ENCODE measurements around the gene ETV5.

Gene ETV5

GRCh38 chr3:186097317-186097662 lies 11.6 kb downstream of the ETV5 start:
- no peak for DNase-seq (ENCODE audit: low read depth in 2 of 2, low spot score in 1 of 2)

GRCh38 chr3:186096290-186096689 lies 12.6 kb downstream of the ETV5 start:
- no peak for DNase-seq (ENCODE audit: low read depth in 2 of 2, low spot score in 1 of 2)

GRCh38 chr3:186095561-186096081 lies 13.3 kb downstream of the ETV5 start:
- no peak for DNase-seq (ENCODE audit: low read depth in 2 of 2, low spot score in 1 of 2)

GRCh38 chr3:186094696-186095425 lies 14.0 kb downstream of the ETV5 start:
- DNase-seq (ENCODE audit: low read depth in 2 of 2, low spot score in 1 of 2), result no peak

GRCh38 chr3:186094271-186094670 lies 14.6 kb downstream of the ETV5 start:
- no peak for DNase-seq (ENCODE audit: low read depth in 2 of 2, low spot score in 1 of 2)

DNA sequence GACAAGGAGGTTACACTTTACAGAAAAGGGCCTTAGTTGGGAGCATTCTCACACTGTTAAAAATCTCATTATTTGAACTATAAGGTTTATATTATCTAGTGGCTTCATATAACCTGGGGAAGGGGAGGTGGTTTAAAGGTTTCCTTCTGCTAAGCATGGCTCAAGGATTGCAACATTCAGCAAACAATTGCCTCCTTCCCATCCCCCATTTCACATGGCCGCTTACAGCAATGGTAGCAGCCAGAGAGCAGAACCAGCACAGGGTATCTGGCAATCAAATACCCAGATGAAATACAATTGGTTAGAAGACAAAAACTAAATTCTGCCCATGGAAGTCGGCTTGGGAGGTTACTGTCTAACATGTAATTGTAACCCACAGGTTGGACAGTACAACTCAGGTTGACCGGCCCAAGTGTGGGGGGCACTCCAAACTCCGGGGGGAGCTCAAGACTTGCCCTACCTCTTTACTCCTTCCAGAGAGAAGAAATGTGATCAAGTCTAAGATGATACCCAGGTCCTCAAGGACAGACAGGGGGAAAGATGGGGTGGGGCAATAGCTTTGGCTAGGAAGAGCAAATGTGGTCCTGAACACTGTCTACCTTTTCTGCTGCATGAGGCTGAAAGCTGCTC lies 15.5 kb downstream of the ETV5 start:
- no peak for DNase-seq (ENCODE audit: low read depth in 2 of 2, low spot score in 1 of 2)

DNA sequence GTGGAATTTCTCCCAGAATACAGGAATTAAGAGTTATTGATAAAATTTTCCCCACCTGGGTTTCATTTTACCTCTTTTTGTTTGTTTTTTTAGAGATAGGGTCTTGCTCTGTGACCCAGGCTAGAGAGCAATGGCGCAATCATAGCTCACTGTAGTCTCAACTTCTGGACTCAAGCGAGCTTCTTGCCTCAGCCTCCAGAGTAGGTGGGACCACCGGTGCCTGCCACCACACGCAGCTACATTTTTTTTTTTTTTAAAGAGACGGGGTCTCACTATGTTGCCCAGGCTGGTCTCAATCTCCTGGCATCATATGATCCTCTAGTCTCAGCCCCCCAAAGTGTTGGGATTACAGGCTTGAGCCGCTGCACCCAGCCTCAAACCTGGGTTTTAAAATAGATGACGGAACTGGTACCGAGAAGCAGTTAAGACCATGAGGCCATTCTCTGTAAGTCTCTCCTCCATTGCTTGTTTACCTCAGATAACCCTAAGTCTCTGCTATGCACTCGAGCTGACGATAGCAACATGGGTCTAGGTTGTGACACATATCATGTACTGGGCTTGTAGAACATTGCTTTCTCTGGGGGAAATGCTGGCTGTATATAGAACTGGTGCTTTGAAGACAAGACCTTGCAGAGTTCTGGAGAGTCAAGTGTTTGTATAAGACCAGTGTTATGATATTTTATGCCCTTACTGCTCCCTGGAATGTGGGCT lies 16.4 kb downstream of the ETV5 start:
- no peak for DNase-seq (ENCODE audit: low read depth in 2 of 2, low spot score in 1 of 2)

- no peak for DNase-seq (ENCODE audit: low read depth in 2 of 2, low spot score in 1 of 2)
Observed at GRCh38 chr3:186090901-186091300, 18.0 kb downstream of the ETV5 start.

DNA sequence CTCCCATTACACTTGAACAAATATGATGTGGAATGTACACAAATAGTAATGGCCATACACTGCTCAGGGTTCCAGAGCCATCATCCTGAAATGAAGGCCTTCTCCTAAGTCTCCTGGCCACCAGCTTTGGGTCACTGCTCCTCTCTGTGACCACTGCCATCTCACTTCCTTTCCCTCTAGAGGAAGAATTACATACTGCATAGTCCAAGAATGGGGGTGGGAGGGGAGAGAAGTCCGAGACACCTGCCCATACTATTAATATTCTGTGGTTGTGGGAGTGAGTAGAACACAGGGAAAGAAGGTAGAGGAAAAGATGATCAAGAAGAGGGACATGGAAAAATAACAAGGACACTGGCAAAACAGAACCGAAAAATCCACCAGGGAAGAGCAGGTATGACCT lies 20.6 kb downstream of the ETV5 start:
- no peak for DNase-seq (ENCODE audit: low read depth in 2 of 2, low spot score in 1 of 2)

- DNase-seq (ENCODE audit: low read depth in 2 of 2, low spot score in 1 of 2), result no peak
Observed at GRCh38 chr3:186084264-186084663, 24.6 kb downstream of the ETV5 start.

DNA sequence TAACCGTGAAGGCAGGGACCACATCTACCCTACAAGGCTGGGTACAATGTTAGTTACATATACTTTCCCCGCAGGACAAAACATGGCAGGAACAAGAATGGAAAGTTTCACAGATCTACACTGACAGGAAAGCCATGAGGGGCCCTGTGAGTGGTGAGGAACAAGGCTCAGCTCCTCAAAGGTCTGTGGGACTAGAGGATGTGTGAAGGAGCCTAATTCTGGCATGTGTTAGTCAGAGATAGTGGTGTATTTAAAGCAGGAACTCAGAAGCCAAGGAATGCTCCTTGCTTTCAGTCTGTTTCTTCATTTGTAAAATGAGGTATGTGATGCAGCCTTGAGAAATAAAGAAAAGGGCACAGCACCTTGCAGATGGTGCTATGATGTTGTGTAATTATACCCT lies 25.1 kb downstream of the ETV5 start:
- no peak for DNase-seq (ENCODE audit: low read depth in 2 of 2, low spot score in 1 of 2)

GRCh38 chr3:186082150-186082549 lies 26.7 kb downstream of the ETV5 start:
- no peak for DNase-seq (ENCODE audit: low read depth in 2 of 2, low spot score in 1 of 2)

DNA sequence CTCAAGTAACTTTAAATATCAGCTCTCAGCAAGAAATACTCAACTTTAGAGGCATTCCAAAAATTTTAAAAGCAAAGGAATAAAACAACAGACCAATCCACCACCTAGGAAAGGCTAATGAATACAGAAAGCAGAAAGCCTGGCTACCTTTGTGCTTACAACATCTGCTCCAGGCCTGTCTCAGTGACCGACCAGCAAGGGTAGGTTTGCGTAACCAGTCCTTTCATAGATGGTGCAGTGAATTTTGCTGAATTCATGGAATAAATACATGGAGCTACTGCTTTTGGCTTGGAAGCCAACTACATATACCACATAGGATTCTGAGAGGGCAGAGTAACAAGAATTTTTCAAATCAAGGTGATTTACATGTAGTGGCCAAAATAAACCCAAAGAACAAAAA lies 27.2 kb downstream of the ETV5 start:
- no peak for DNase-seq (ENCODE audit: low read depth in 2 of 2, low spot score in 1 of 2)

GRCh38 chr3:186080849-186081438 lies 27.9 kb downstream of the ETV5 start:
- no peak for DNase-seq (ENCODE audit: low read depth in 2 of 2, low spot score in 1 of 2)

DNA sequence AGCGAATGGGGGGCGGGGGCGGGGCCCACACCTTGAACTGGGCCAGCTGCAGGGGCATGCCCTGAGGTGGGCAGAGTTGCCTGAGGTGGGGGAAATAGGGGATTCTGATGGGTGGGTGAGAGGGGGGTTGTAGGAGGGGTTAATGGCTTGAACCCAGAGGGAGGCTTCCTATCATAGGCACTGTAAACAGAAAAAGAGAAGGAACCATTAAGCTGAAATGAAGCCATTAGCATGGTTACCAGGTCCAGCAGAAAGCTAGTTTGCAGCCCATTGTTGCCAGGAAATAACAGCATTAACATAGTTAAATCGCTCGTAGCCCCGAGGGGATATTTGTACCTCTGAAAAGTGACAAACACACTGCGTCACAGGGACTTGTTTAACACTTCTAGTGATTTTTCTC lies 29.0 kb downstream of the ETV5 start:
- DNase-seq (ENCODE audit: low read depth in 2 of 2, low spot score in 1 of 2), result no peak

DNA sequence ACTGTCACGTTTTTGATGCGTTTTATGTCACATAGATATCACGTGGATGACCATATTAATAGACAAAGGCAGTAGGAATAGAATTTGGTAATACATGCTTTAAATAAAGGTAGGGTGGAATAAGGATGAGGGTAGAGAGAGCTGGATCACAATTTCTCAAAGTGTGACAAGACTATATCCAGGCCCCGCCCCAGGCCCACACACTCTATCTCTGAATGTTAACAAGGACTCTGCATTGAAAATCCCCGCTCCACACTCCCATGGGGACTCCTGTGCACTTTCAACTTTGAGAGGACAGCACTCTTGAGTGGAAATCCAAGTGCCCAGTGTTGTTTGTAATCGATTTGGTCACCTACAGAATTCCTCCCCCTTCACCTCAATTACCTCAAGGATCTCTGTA lies 31.4 kb downstream of the ETV5 start:
- DNase-seq (ENCODE audit: low read depth in 2 of 2, low spot score in 1 of 2), result no peak

DNA sequence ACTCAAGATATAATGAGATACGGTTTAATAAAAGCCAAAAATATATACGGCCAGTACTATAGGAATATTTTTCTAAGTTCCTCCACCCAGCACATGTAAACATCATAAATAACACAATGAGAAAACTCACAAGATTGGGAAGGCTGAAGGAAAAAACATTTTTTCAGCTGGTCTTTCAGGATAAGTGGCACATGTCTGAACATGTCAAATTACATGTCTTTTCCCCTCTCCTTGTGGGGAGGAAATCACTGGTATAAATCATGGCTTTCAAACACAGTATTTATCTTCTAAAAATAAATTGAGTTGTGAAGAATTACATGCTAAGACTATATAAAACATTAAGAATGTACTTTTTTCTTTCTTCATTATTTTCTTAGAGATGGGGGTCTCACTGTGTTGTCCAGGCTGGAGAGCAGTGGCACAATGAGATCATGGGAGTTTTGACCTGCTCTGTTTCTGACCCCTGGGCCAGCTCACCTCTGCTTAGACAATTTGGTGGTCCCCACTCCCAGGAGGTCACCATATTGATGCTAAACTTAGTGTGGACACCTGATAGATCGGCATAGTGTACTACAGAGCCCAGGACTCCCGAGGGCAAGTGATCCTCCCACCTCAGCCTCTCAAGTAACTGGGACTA lies 32.8 kb downstream of the ETV5 start:
- DNase-seq (ENCODE audit: low read depth in 2 of 2, low spot score in 1 of 2), result no peak

GRCh38 chr3:186075489-186075888 lies 33.4 kb downstream of the ETV5 start:
- DNase-seq (ENCODE audit: low read depth in 2 of 2, low spot score in 1 of 2), result no peak

GRCh38 chr3:186073641-186074040 lies 35.2 kb downstream of the ETV5 start:
- DNase-seq (ENCODE audit: low read depth in 2 of 2, low spot score in 1 of 2), result no peak

- DNase-seq (ENCODE audit: low read depth in 2 of 2, low spot score in 1 of 2), result no peak
Observed at GRCh38 chr3:186070996-186071395, 37.9 kb downstream of the ETV5 start.

DNA sequence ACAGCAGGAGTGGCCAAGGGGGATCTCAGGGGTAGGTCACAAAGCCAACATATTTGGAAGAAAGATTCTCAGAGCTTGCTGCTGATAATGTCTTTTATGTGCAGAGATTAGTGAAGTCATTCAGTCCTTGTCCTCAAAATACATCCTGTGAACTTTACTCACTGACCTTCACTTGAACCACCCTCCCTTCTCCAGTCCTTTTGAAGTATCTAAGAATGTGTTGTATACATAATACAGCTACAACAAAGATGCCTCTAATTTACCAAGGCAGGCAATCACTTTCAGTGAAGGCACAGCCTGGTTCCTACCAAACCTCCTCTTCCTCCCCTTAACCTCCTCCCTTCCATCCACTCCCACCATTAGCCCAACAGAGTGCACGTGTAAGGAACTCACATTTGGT lies 38.3 kb downstream of the ETV5 start:
- no peak for DNase-seq (ENCODE audit: low read depth in 2 of 2, low spot score in 1 of 2)
